IPS DF 19.7 (cell line): Measurements from ENCODE around the gene SCN4A.
"Not testable (repeated sequence)": the region's sequence is repeated elsewhere in the genome, so short reads cannot be mapped to it uniquely, and the experiment has no call there.

Experiments used
- DNase-seq: peaks from one replicate; pipeline ENCODE4 v3.0.0-alpha.2; 2013; ENCODE audit warnings: low read depth, low spot score

The SCN4A gene

GRCh38 chr17:63984651-63985386, 12.1 kb upstream of the SCN4A start:
- DNase-seq: no peak

- DNase-seq: no peak
These were observed 11.5 kb upstream of the SCN4A start for GRCh38 chr17:63984236-63984635.

- DNase-seq: no peak
These were observed 10.6 kb upstream of the SCN4A start for GRCh38 chr17:63983320-63983719.

GRCh38 chr17:63982641-63983040, 9.9 kb upstream of the SCN4A start:
- DNase-seq: not testable (repeated sequence)

GRCh38 chr17:63978272-63979200, 5.8 kb upstream of the SCN4A start:
- no peak for DNase-seq

GRCh38 chr17:63976702-63977101, 4.0 kb upstream of the SCN4A start:
- no peak for DNase-seq

- no peak for DNase-seq
These were observed 2.9 kb upstream of the SCN4A start for GRCh38 chr17:63975541-63976092.

- no peak for DNase-seq
These were observed 2.0 kb upstream of the SCN4A start for GRCh38 chr17:63974594-63975192.

GRCh38 chr17:63973930-63974593, 1.3 kb upstream of the SCN4A start:
- no peak for DNase-seq

GRCh38 chr17:63973247-63973646, 529 bp upstream of the SCN4A start:
- no peak for DNase-seq

GRCh38 chr17:63969278-63969677, 3.4 kb downstream of the SCN4A start:
- DNase-seq: no peak

- no peak for DNase-seq
These were observed 4.8 kb downstream of the SCN4A start for GRCh38 chr17:63967953-63968352.

- DNase-seq: no peak
These were observed 6.0 kb downstream of the SCN4A start for GRCh38 chr17:63966646-63967264.

- DNase-seq: no peak
These were observed 9.6 kb downstream of the SCN4A start for GRCh38 chr17:63963123-63963522.

- no peak for DNase-seq
These were observed 10.4 kb downstream of the SCN4A start for GRCh38 chr17:63962298-63962744.

- DNase-seq: peak; percentile 78
These were observed 11.1 kb downstream of the SCN4A start for GRCh38 chr17:63961355-63962212.

GRCh38 chr17:63960430-63960829, 12.3 kb downstream of the SCN4A start:
- no peak for DNase-seq

- DNase-seq: no peak
These were observed 12.7 kb downstream of the SCN4A start for GRCh38 chr17:63960006-63960405.

GRCh38 chr17:63956296-63956920, 16.3 kb downstream of the SCN4A start:
- DNase-seq: no peak

GRCh38 chr17:63955791-63956190, 16.9 kb downstream of the SCN4A start:
- DNase-seq: no peak
